SK-N-SH (cell line): ENCODE results near the gene C14orf132. TPM values are rescaled to one million over a fixed set of nuclear protein-coding genes. Genes with fewer than 3 reads are reported as not detected.

Source experiments
- CTCF ChIA-PET: fragments of 300-600, 350-600 bp; formaldehyde crosslinking; extraction: SDS; loops from one replicate; lab custom pipeline; 2021; lab: Yijun Ruan, JAX
- POLR2A ChIA-PET: fragments of 350-600 bp; sonication (Branson Sonifier 250); formaldehyde crosslinking; extraction: SDS; loops from one replicate; lab custom pipeline; 2020; ENCODE audit warnings: antibody characterized with exemption, inconsistent platforms; lab: Yijun Ruan, JAX
- DNase-seq: peaks from one replicate; pipeline ENCODE4 v3.0.0; 2012
- H2AFZ ChIP-seq: fragments of 200-600 bp; sonication (generic); 2 replicates; pipeline ENCODE4 v1.8.1; 2016; ENCODE audit warnings: antibody characterized with exemption, mild to moderate bottlenecking, low read depth
- H3F3A ChIP-seq: fragments of 200-600 bp; sonication (generic); replicated peaks from 2 replicates; pipeline ENCODE3; 2016; ENCODE audit warnings: antibody characterized with exemption, mild to moderate bottlenecking; ENCODE audit not compliant: insufficient read depth
- H3K27ac ChIP-seq, 2 experiments: fragments of 200-500 bp in 1 of 2; fragments of 200-600 bp in 1 of 2; sonication (Bioruptor generic) in 1 of 2; sonication (generic), shearing (Covaris generic) in 1 of 2; 2 replicates each; pipeline versions ENCODE4 v1.5.1 to v1.6.1; 2014 to 2016; ENCODE audit warnings: low read depth in 2 of 2, inconsistent platforms in 1 of 2, low read length in 1 of 2, mild to moderate bottlenecking in 1 of 2, mixed read lengths in 1 of 2
- H3K27me3 ChIP-seq: fragments of 200-600 bp; sonication (generic), shearing (Covaris generic); 2 replicates; pipeline ENCODE4 v1.6.1; 2016; ENCODE audit warnings: mixed run types; ENCODE audit not compliant: insufficient read depth
- H3K36me3 ChIP-seq, 2 experiments: fragments of 200-500 bp in 1 of 2; fragments of 200-600 bp in 1 of 2; sonication (Bioruptor generic) in 1 of 2; sonication (generic) in 1 of 2; replicated peaks in 1 of 2; 2 replicates each; pipeline versions ENCODE3 to v1.5.1; 2014 to 2016; ENCODE audit warnings: low read length in 1 of 2, mild to moderate bottlenecking in 1 of 2; ENCODE audit not compliant: insufficient read depth in 2 of 2, control insufficient read depth in 1 of 2
- H3K4me1 ChIP-seq, 2 experiments: fragments of 200-500 bp in 1 of 2; fragments of 200-600 bp in 1 of 2; sonication (Bioruptor generic) in 1 of 2; sonication (generic), shearing (Covaris generic) in 1 of 2; 2 replicates each; pipeline versions ENCODE4 v1.5.1 to v1.6.1; 2014 to 2016; ENCODE audit warnings: low read depth in 1 of 2, low read length in 1 of 2, mixed run types in 1 of 2; ENCODE audit not compliant: insufficient read depth in 2 of 2, control insufficient read depth in 1 of 2
- H3K4me2 ChIP-seq: fragments of 200-600 bp; sonication (generic), shearing (Covaris generic); 2 replicates; pipeline ENCODE4 v1.6.1; 2017; ENCODE audit warnings: mixed run types
- H3K4me3 ChIP-seq, 2 experiments: fragments of 200-500 bp in 1 of 2; fragments of 200-600 bp in 1 of 2; sonication (Bioruptor generic) in 1 of 2; sonication (generic), shearing (Covaris generic) in 1 of 2; 2 replicates each; pipeline versions ENCODE4 v1.5.1 to v1.8.1; 2014 to 2016; ENCODE audit warnings: low read depth in 2 of 2, inconsistent platforms in 1 of 2, low read length in 1 of 2, mild to moderate bottlenecking in 1 of 2, mixed read lengths in 1 of 2, moderate library complexity in 1 of 2
- H3K79me2 ChIP-seq: fragments of 200-600 bp; sonication (generic); 2 replicates; pipeline ENCODE4 v1.8.1; 2017; ENCODE audit warnings: mild to moderate bottlenecking; ENCODE audit not compliant: insufficient read depth
- H3K9ac ChIP-seq: fragments of 200-600 bp; sonication (generic); 2 replicates; pipeline ENCODE4 v1.6.1; 2017; ENCODE audit warnings: mixed run types
- H3K9me2 ChIP-seq: fragments of 200-600 bp; sonication (generic); 2 replicates; pipeline ENCODE4 v1.6.1; 2017; ENCODE audit warnings: mixed run types
- H3K9me3 ChIP-seq: fragments of 200-600 bp; sonication (generic); 2 replicates; pipeline ENCODE4 v1.6.1; 2017; ENCODE audit warnings: mixed run types, mild to moderate bottlenecking, moderate library complexity
- H4K20me1 ChIP-seq: fragments of 200-600 bp; sonication (generic); 2 replicates; pipeline ENCODE4 v1.6.1; 2017; ENCODE audit warnings: mild to moderate bottlenecking, mixed run types; ENCODE audit not compliant: insufficient read depth
- CHD2 ChIP-seq: fragments of 150-350 bp; IDR thresholded peaks from 2 replicates; pipeline ENCODE4 v1.6.1; 2018; ENCODE audit warnings: low read length; ENCODE audit not compliant: partially characterized antibody
- EZH2phosphoT487 ChIP-seq: fragments of 200-600 bp; sonication (generic); IDR thresholded peaks from 2 replicates; pipeline ENCODE4 v1.6.1; 2017; ENCODE audit warnings: low read depth, mixed run types, mild to moderate bottlenecking, antibody characterized with exemption, moderate library complexity, borderline replicate concordance
- FOSL2 ChIP-seq: IDR thresholded peaks from 2 replicates; pipeline ENCODE4 v1.4.0; 2012; ENCODE audit warnings: low read depth, mild to moderate bottlenecking, moderate library complexity, borderline replicate concordance
- FOXJ3 ChIP-seq: sonication (generic); formaldehyde crosslinking; IDR thresholded peaks from 2 replicates; pipeline ENCODE4 v1.5.1; 2020; ENCODE audit warnings: mild to moderate bottlenecking, missing genetic modification reagents
- FOXM1 ChIP-seq: IDR thresholded peaks from 2 replicates; pipeline ENCODE4 v1.4.0; 2012; ENCODE audit warnings: low read depth, mild to moderate bottlenecking
- NFIC ChIP-seq: IDR thresholded peaks from 2 replicates; pipeline ENCODE4 v1.4.0; 2012; ENCODE audit warnings: borderline replicate concordance
- PBX3 ChIP-seq: IDR thresholded peaks from 2 replicates; pipeline ENCODE4; 2012
- RAD21 ChIP-seq: IDR thresholded peaks from 2 replicates; pipeline ENCODE4 v1.6.1; 2012; ENCODE audit warnings: mild to moderate bottlenecking, low read length
- RFX5 ChIP-seq: IDR thresholded peaks from 2 replicates; pipeline ENCODE4 v1.6.1; 2012; ENCODE audit warnings: mild to moderate bottlenecking, improper control_type of control experiment, low read length
- RXRA ChIP-seq: IDR thresholded peaks from 2 replicates; pipeline ENCODE4 v1.4.0; 2012; ENCODE audit warnings: low read depth, mild to moderate bottlenecking, borderline replicate concordance
- TCF12 ChIP-seq: IDR thresholded peaks from 2 replicates; pipeline ENCODE4 v1.4.0; 2012
- TEAD4 ChIP-seq: IDR thresholded peaks from 2 replicates; pipeline ENCODE4 v1.4.0; 2012; ENCODE audit warnings: mild to moderate bottlenecking, borderline replicate concordance; ENCODE audit not compliant: insufficient read depth
- ZBTB33 ChIP-seq: IDR thresholded peaks from 2 replicates; pipeline ENCODE4 v1.4.0; 2012; ENCODE audit warnings: low read depth, borderline replicate concordance
- WGBS: methylation state at CpG from one replicate; pipeline ENCODE4 v1.1.6; 2017; ENCODE audit warnings: low lambda C conversion rate; 5-methylcytosine and 5-hydroxymethylcytosine counted together
- polyA plus RNA-seq, 3 experiments: library from polyadenylated mRNA; depleted of rRNA; stranded (reverse); fragments of >200 nt; gene quantifications; 2 replicates each; pipeline ENCODE4 v1.2.3, GENCODE V29; 2012

C14orf132 gene
- polyA plus RNA-seq, 1 of the 3 experiments (the other 2 are of a cell fraction): 5.5 TPM

- H3K9me2 ChIP-seq: no peaks in the 10 kb centered on the region
- WGBS: 23% methylated on average over 4 of the region's 4 CpGs
- H3K9ac ChIP-seq: no peak overlapping the region
- H3K4me2 ChIP-seq: no peak overlapping the region
- no peaks in the 10 kb centered on the region for H4K20me1 ChIP-seq
- H3K27ac ChIP-seq: peak overlapping the region in 1 of 2 experiments; percentile 51; a peak in 1 of 4 replicates
- no peak for TF ChIP-seq RXRA
- TF ChIP-seq RAD21: no peak
- TF ChIP-seq TCF12: peak; percentile 33
- no peak for TF ChIP-seq CHD2
- TF ChIP-seq NFIC: peak; percentile 18; the same call in 1 of the 2 replicates
- peak; percentile 49 for TF ChIP-seq PBX3
- no peak for TF ChIP-seq TEAD4
- no peak for TF ChIP-seq ZBTB33
- TF ChIP-seq FOSL2: peak; percentile 15; the same call in 1 of the 2 replicates
- H3K4me3 ChIP-seq: no peak overlapping the region
- no peaks in the 10 kb centered on the region for H3K27me3 ChIP-seq
- CTCF ChIA-PET: interaction anchor here (1.3 kb wide), 1 partner anchor 139 kb away, joined by 3 read pairs; no protein-coding TSS in a partner anchor
- H2AFZ ChIP-seq: no peak overlapping the region
- no peaks in the 10 kb centered on the region for H3K36me3 ChIP-seq
- peaks cover 9% of the 10 kb centered on the region for H3F3A ChIP-seq
- 0 out of 2 replicates have a peak, but pooled peaks cover 4% of the 10 kb centered on the region for H3K9me3 ChIP-seq
- no peak for DNase-seq
- POLR2A ChIA-PET: no interaction called here
- H3K79me2 ChIP-seq: no peaks in the 10 kb centered on the region
- no peaks in the 10 kb centered on the region; a peak in 1 of 4 replicates for H3K4me1 ChIP-seq
These were observed 97.3 kb downstream of the C14orf132 start for GRCh38 chr14:96136371-96137005.

- H3K36me3 ChIP-seq: no peaks in the 10 kb centered on the region
- no peaks in the 10 kb centered on the region; a peak in 1 of 4 replicates for H3K4me1 ChIP-seq
- TF ChIP-seq RFX5: no peak
- TF ChIP-seq FOXJ3 (CRISPR knock-in tag): no peak
- no peak for TF ChIP-seq EZH2phosphoT487
- TF ChIP-seq FOXM1: no peak
- peaks cover 11% of the 10 kb centered on the region; the same call in 1 of the 2 replicates for H3K9me3 ChIP-seq
- no peak overlapping the region for H2AFZ ChIP-seq
- ChIA-PET POLR2A (no interaction called here), CTCF (interaction anchor here (1.3 to 1.6 kb wide), 1 partner anchor 138 kb away, joined by 3 to 4 read pairs; no protein-coding TSS in a partner anchor)
- H3K4me3 ChIP-seq: no peak overlapping the region
- H3K79me2 ChIP-seq: no peaks in the 10 kb centered on the region
- no peak overlapping the region for H3K9ac ChIP-seq
- H3K27ac ChIP-seq: no peak overlapping the region
- H3K4me2 ChIP-seq: no peak overlapping the region
- H3F3A ChIP-seq: peaks cover 9% of the 10 kb centered on the region
- no peak for DNase-seq
- H4K20me1 ChIP-seq: no peaks in the 10 kb centered on the region
- 82% methylated on average over 1 of the region's 1 CpG for WGBS
- no peaks in the 10 kb centered on the region for H3K9me2 ChIP-seq
- no peaks in the 10 kb centered on the region for H3K27me3 ChIP-seq
These were observed 99.1 kb downstream of the C14orf132 start for GRCh38 chr14:96138241-96138640.
